ENCODE measurements around the gene DCPS.

Gene DCPS

GRCh38 chr11:126311401-126312291 lies 7.8 kb downstream of the DCPS start:
- no peak for TF ChIP-seq CTCF (IDR thresholded peaks at IDR 0.05; ENCODE audit: low read depth, low read length)
- no peak overlapping the region for H3K27ac ChIP-seq
- H3K4me3 ChIP-seq (ENCODE audit: low read depth, low read length): no peak overlapping the region
- no peaks in the 10 kb centered on the region for H3K27me3 ChIP-seq (ENCODE audit: insufficient read depth, low read depth, severe bottlenecking)
- no peaks in the 10 kb centered on the region for H3K9me3 ChIP-seq (ENCODE audit: severe bottlenecking)
- peaks cover 29% of the 10 kb centered on the region for H3K36me3 ChIP-seq
- DNase-seq: no peak

GRCh38 chr11:126312961-126313360 lies 9.1 kb downstream of the DCPS start:
- Histone ChIP-seq H3K36me3 (peaks cover 24% of the 10 kb centered on the region), H3K27ac (no peak overlapping the region), H3K4me3 (ENCODE audit: low read depth, low read length) (no peak overlapping the region), H3K9me3 (ENCODE audit: severe bottlenecking) (no peaks in the 10 kb centered on the region), H3K27me3 (ENCODE audit: insufficient read depth, low read depth, severe bottlenecking) (no peaks in the 10 kb centered on the region)
- DNase-seq: no peak
- no peak for TF ChIP-seq CTCF (IDR thresholded peaks at IDR 0.05; ENCODE audit: low read depth, low read length)

GRCh38 chr11:126313826-126314225 lies 10.0 kb downstream of the DCPS start:
- Histone ChIP-seq H3K27ac (no peak overlapping the region), H3K9me3 (ENCODE audit: severe bottlenecking) (no peaks in the 10 kb centered on the region), H3K27me3 (ENCODE audit: insufficient read depth, low read depth, severe bottlenecking) (no peaks in the 10 kb centered on the region), H3K4me3 (ENCODE audit: low read depth, low read length) (no peak overlapping the region), H3K36me3 (peaks cover 19% of the 10 kb centered on the region)
- DNase-seq: no peak
- TF ChIP-seq CTCF (IDR thresholded peaks at IDR 0.05; ENCODE audit: low read depth, low read length): no peak

GRCh38 chr11:126317432-126317755 lies 13.5 kb downstream of the DCPS start:
- Histone ChIP-seq H3K36me3 (peaks cover 4% of the 10 kb centered on the region), H3K27ac (no peak overlapping the region; the same call in 1 of the 2 replicates), H3K9me3 (ENCODE audit: severe bottlenecking) (no peaks in the 10 kb centered on the region), H3K27me3 (ENCODE audit: insufficient read depth, low read depth, severe bottlenecking) (no peaks in the 10 kb centered on the region), H3K4me3 (ENCODE audit: low read depth, low read length) (no peak overlapping the region)
- DNase-seq: no peak
- no peak for TF ChIP-seq CTCF (IDR thresholded peaks at IDR 0.05; ENCODE audit: low read depth, low read length)

GRCh38 chr11:126317756-126318573 lies 14.1 kb downstream of the DCPS start:
- Histone ChIP-seq H3K4me3 (ENCODE audit: low read depth, low read length) (no peak overlapping the region), H3K27me3 (ENCODE audit: insufficient read depth, low read depth, severe bottlenecking) (no peaks in the 10 kb centered on the region), H3K9me3 (ENCODE audit: severe bottlenecking) (no peaks in the 10 kb centered on the region), H3K36me3 (peaks cover 4% of the 10 kb centered on the region), H3K27ac (peak overlapping the region; percentile 40)
- no peak for TF ChIP-seq CTCF (IDR thresholded peaks at IDR 0.05; ENCODE audit: low read depth, low read length)
- no peak for DNase-seq

All from WERI-Rb-1 (cell line).